ENCODE data around the gene NPHP1.
"Not testable (repeated sequence)": the region's sequence is repeated elsewhere in the genome, so short reads cannot be mapped to it uniquely, and the experiment has no call there.

DNA sequence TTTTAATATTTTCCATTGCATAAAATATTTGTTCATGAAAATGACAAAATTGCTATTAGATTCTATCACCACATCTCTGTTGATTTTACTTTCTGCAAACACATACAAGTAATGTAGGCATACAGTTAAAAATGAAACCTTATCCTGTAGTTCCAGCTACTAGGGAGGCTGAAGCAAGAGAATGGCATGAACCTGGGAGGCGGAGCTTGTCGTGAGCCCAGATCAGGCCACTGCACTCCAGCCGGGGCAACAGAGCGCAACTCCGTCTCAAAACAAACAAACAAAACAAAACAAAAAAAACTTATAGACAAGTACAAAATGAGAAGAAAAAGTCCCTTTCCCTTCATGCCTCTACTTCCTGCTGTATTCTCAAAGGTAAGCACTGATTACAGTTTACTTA, 29.7 kb upstream of the NPHP1 start:
- TF ChIP-seq TAF1 (IDR thresholded peaks at IDR 0.05; ENCODE audit: low read depth); EP300 (conservative IDR thresholded peaks at IDR 0.05; ENCODE audit: poor library complexity, severe bottlenecking); EZH2 (IDR thresholded peaks at IDR 0.05; ENCODE audit: borderline replicate concordance, insufficient read depth, low read length, poor library complexity, severe bottlenecking); POLR2AphosphoS5 (IDR thresholded peaks at IDR 0.05); MXI1 (conservative IDR thresholded peaks at IDR 0.05; ENCODE audit: poor library complexity, severe bottlenecking): not testable (repeated sequence)
- TF ChIP-seq, protein P1, sequence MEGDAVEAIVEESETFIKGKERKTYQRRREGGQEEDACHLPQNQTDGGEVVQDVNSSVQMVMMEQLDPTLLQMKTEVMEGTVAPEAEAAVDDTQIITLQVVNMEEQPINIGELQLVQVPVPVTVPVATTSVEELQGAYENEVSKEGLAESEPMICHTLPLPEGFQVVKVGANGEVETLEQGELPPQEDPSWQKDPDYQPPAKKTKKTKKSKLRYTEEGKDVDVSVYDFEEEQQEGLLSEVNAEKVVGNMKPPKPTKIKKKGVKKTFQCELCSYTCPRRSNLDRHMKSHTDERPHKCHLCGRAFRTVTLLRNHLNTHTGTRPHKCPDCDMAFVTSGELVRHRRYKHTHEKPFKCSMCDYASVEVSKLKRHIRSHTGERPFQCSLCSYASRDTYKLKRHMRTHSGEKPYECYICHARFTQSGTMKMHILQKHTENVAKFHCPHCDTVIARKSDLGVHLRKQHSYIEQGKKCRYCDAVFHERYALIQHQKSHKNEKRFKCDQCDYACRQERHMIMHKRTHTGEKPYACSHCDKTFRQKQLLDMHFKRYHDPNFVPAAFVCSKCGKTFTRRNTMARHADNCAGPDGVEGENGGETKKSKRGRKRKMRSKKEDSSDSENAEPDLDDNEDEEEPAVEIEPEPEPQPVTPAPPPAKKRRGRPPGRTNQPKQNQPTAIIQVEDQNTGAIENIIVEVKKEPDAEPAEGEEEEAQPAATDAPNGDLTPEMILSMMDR (IDR thresholded peaks at IDR 0.05; ENCODE audit: poor library complexity, severe bottlenecking): not testable (repeated sequence)
